ENCODE results near the gene TGFA.

TGFA gene

DNA sequence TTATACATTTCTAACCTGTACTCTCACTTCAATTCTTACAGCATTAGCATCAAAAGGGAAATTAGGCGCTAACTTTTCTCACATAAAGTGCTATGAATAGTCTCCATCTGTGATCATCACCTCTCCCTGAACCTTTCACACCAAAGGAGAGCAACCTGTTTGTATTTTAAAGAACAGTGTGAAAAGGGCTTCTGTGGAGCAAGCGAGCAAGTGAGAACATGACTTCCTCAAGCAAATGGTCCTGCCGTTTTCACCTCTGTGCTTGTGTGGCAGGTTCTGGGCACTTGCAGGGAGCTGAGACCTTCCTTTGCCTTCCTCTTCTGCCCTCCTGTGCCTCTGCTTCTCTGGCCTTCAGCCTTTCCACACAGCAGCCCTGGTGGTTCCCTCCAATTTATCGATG, 51.9 kb downstream of the TGFA start:
- H3K9me3 ChIP-seq (replicated peaks in 1 of 2; ENCODE audit: control insufficient read depth in 2 of 2, insufficient read depth in 1 of 2, low read depth in 1 of 2, low read length in 2 of 2) = no peaks in the 10 kb centered on the region
- WGBS, 2 donors (ENCODE audit: extremely low coverage in 2 of 2, insufficient read length in 2 of 2, insufficient replicate concordance in 1 of 2) = no CpG with 5 or more reads among the region's 4 CpGs
- H2AFZ ChIP-seq (ENCODE audit: low read length) = no peak overlapping the region
- no peak overlapping the region for H4K8ac ChIP-seq (ENCODE audit: low read depth, low read length)
- DNase-seq (ENCODE audit: low spot score) = no peak
- H2BK15ac ChIP-seq (ENCODE audit: low read length) = no peak overlapping the region
- no peak overlapping the region for H3K4me2 ChIP-seq (ENCODE audit: insufficient read depth, low read length, poor library complexity, severe bottlenecking)
- H3K14ac ChIP-seq (ENCODE audit: low read length) = no peak overlapping the region
- H3K27me3 ChIP-seq (ENCODE audit: control insufficient read depth in 3 of 3, insufficient read depth in 3 of 3, low read depth in 1 of 3, low read length in 3 of 3) = peaks cover 0 to 16% (median 0%) of the 10 kb centered on the region in 3 experiments
- H3K36me3 ChIP-seq (replicated peaks in 1 of 2; ENCODE audit: control insufficient read depth in 2 of 2, insufficient read depth in 2 of 2, low read length in 2 of 2) = no peaks in the 10 kb centered on the region
- no peak overlapping the region for H2BK12ac ChIP-seq (ENCODE audit: low read length)
- no peaks in the 10 kb centered on the region for H3K79me1 ChIP-seq (ENCODE audit: low read depth, low read length)
- H3K4me3 ChIP-seq (ENCODE audit: low read length in 2 of 2) = no peak overlapping the region
- H2BK5ac ChIP-seq (ENCODE audit: low read length) = no peak overlapping the region
- H3K9ac ChIP-seq (ENCODE audit: low read depth, low read length, poor library complexity) = no peak overlapping the region
- H3K27ac ChIP-seq (replicated peaks; ENCODE audit: low read length) = no peak overlapping the region
- no peak overlapping the region for H3K23ac ChIP-seq (ENCODE audit: low read depth, low read length, poor library complexity)
- H3K4me1 ChIP-seq (ENCODE audit: control insufficient read depth in 2 of 2, insufficient read depth in 1 of 2, low read depth in 1 of 2, low read length in 2 of 2) = no peaks in the 10 kb centered on the region
- no peak overlapping the region for H4K91ac ChIP-seq (ENCODE audit: low read depth, low read length, poor library complexity)
- no peak overlapping the region for H3K18ac ChIP-seq (ENCODE audit: low read length)
- no peak overlapping the region for H2BK120ac ChIP-seq (ENCODE audit: low read depth, low read length)
- H2AK5ac ChIP-seq (ENCODE audit: low read depth, low read length) = no peak overlapping the region
- no peak overlapping the region for H3K4ac ChIP-seq (ENCODE audit: low read length)

DNA sequence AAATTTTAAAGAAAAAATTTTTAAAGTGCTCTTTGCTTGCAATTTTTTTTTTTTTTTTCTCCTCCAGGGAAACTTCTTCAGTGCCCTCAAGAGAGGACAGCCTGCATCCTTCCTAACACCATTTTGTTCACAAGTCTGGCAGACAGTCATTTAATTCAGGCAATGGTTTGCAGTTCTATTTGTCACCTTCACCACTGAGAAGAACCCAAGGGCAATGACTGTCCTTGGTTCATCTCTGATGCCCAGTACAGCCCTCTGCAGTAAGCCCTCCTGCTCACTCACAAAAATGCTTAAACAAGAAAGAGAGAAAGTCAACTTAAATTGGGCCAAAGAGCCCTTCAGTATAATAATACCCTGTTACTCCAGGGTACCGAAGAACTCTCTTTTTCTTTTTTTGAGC, 52.4 kb downstream of the TGFA start:
- Histone ChIP-seq H2AFZ (ENCODE audit: low read length) (no peak overlapping the region), H2AK5ac (ENCODE audit: low read depth, low read length) (no peak overlapping the region), H3K18ac (ENCODE audit: low read length) (no peak overlapping the region), H3K36me3 (replicated peaks in 1 of 2; ENCODE audit: control insufficient read depth in 2 of 2, insufficient read depth in 2 of 2, low read length in 2 of 2) (no peaks in the 10 kb centered on the region), H3K4me2 (ENCODE audit: insufficient read depth, low read length, poor library complexity, severe bottlenecking) (no peak overlapping the region), H2BK120ac (ENCODE audit: low read depth, low read length) (no peak overlapping the region), H3K4ac (ENCODE audit: low read length) (no peak overlapping the region), H4K91ac (ENCODE audit: low read depth, low read length, poor library complexity) (no peak overlapping the region), H2BK15ac (ENCODE audit: low read length) (no peak overlapping the region), H2BK5ac (ENCODE audit: low read length) (no peak overlapping the region), H3K9me3 (replicated peaks in 1 of 2; ENCODE audit: control insufficient read depth in 2 of 2, insufficient read depth in 1 of 2, low read depth in 1 of 2, low read length in 2 of 2) (no peaks in the 10 kb centered on the region), H3K27ac (replicated peaks; ENCODE audit: low read length) (no peak overlapping the region), H3K9ac (ENCODE audit: low read depth, low read length, poor library complexity) (no peak overlapping the region), H3K4me3 (ENCODE audit: low read length in 2 of 2) (no peak overlapping the region), H3K27me3 (ENCODE audit: control insufficient read depth in 3 of 3, insufficient read depth in 3 of 3, low read depth in 1 of 3, low read length in 3 of 3) (peaks cover 0 to 19% (median 0%) of the 10 kb centered on the region in 3 experiments), H3K4me1 (ENCODE audit: control insufficient read depth in 2 of 2, insufficient read depth in 1 of 2, low read depth in 1 of 2, low read length in 2 of 2) (no peaks in the 10 kb centered on the region), H3K23ac (ENCODE audit: low read depth, low read length, poor library complexity) (no peak overlapping the region), H3K79me1 (ENCODE audit: low read depth, low read length) (no peaks in the 10 kb centered on the region), H2BK12ac (ENCODE audit: low read length) (no peak overlapping the region), H4K8ac (ENCODE audit: low read depth, low read length) (no peak overlapping the region), H3K14ac (ENCODE audit: low read length) (no peak overlapping the region)
- no CpG with 5 or more reads among the region's 1 CpG for WGBS, 2 donors (ENCODE audit: extremely low coverage in 2 of 2, insufficient read length in 2 of 2, insufficient replicate concordance in 1 of 2)
- no peak for DNase-seq (ENCODE audit: low spot score)

DNA sequence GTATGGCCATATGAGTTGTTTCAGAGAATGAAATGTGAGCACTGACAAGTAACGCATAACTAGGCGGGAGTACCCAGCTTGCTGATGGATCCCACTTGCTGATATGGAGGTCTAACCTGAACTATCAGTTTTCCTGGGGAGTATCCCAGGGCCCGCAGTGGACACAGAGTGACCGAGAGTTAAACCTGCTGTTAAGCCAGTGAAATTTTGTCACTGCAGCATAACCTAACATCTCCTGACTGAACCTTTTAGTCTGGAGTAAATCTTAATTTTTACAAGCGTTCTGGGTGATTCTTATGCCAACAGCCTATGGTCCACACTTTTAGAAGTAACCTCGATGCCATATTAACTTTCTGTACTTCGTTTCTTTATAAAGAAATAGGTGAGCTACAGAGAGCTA, 54.4 kb downstream of the TGFA start:
- H3K9ac ChIP-seq (ENCODE audit: low read depth, low read length, poor library complexity) = no peak overlapping the region
- no peak overlapping the region for H3K27ac ChIP-seq (replicated peaks; ENCODE audit: low read length)
- H3K14ac ChIP-seq (ENCODE audit: low read length) = no peak overlapping the region
- H3K4me3 ChIP-seq (ENCODE audit: low read length in 2 of 2) = no peak overlapping the region
- peaks cover 0 to 11% (median 0%) of the 10 kb centered on the region in 3 experiments for H3K27me3 ChIP-seq (ENCODE audit: control insufficient read depth in 3 of 3, insufficient read depth in 3 of 3, low read depth in 1 of 3, low read length in 3 of 3)
- no peak for DNase-seq (ENCODE audit: low spot score)
- no peak overlapping the region for H3K4ac ChIP-seq (ENCODE audit: low read length)
- H2BK5ac ChIP-seq (ENCODE audit: low read length) = no peak overlapping the region
- H2BK15ac ChIP-seq (ENCODE audit: low read length) = no peak overlapping the region
- no peaks in the 10 kb centered on the region for H3K36me3 ChIP-seq (replicated peaks in 1 of 2; ENCODE audit: control insufficient read depth in 2 of 2, insufficient read depth in 2 of 2, low read length in 2 of 2)
- H2BK12ac ChIP-seq (ENCODE audit: low read length) = no peak overlapping the region
- no peak overlapping the region for H2AFZ ChIP-seq (ENCODE audit: low read length)
- H3K4me2 ChIP-seq (ENCODE audit: insufficient read depth, low read length, poor library complexity, severe bottlenecking) = no peak overlapping the region
- no peaks in the 10 kb centered on the region for H3K79me1 ChIP-seq (ENCODE audit: low read depth, low read length)
- H4K8ac ChIP-seq (ENCODE audit: low read depth, low read length) = no peak overlapping the region
- H3K9me3 ChIP-seq (replicated peaks in 1 of 2; ENCODE audit: control insufficient read depth in 2 of 2, insufficient read depth in 1 of 2, low read depth in 1 of 2, low read length in 2 of 2) = no peaks in the 10 kb centered on the region
- WGBS, 2 donors (ENCODE audit: extremely low coverage in 2 of 2, insufficient read length in 2 of 2, insufficient replicate concordance in 1 of 2) = no CpG with 5 or more reads among the region's 7 CpGs
- no peak overlapping the region for H3K18ac ChIP-seq (ENCODE audit: low read length)
- H3K4me1 ChIP-seq (ENCODE audit: control insufficient read depth in 2 of 2, insufficient read depth in 1 of 2, low read depth in 1 of 2, low read length in 2 of 2) = no peaks in the 10 kb centered on the region
- no peak overlapping the region for H2AK5ac ChIP-seq (ENCODE audit: low read depth, low read length)
- no peak overlapping the region for H2BK120ac ChIP-seq (ENCODE audit: low read depth, low read length)
- H3K23ac ChIP-seq (ENCODE audit: low read depth, low read length, poor library complexity) = no peak overlapping the region
- no peak overlapping the region for H4K91ac ChIP-seq (ENCODE audit: low read depth, low read length, poor library complexity)

DNA sequence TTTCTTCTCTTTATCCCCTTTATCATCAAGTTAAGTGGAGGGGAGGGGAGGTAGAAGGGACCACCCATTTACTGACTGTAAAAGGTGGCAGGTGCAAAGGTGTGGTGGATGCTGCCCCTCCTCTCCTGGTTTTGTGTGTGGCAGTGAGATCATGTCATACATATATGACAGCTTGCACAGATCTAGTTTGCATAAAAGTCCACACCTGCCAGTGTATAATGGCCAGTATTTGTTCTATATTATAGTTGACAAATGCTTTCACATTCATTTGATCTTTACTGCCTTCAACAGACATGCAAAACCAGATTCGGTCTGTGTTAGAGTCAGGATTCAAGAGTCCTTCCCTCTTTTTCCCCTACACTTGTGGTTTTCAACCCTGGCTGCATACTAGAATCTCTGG, 55.1 kb downstream of the TGFA start:
- Histone ChIP-seq H3K14ac (ENCODE audit: low read length) (no peak overlapping the region), H2BK120ac (ENCODE audit: low read depth, low read length) (no peak overlapping the region), H3K4ac (ENCODE audit: low read length) (no peak overlapping the region), H3K23ac (ENCODE audit: low read depth, low read length, poor library complexity) (no peak overlapping the region), H3K27me3 (ENCODE audit: control insufficient read depth in 3 of 3, insufficient read depth in 3 of 3, low read depth in 1 of 3, low read length in 3 of 3) (peaks cover 0 to 13% (median 0%) of the 10 kb centered on the region in 3 experiments), H3K4me1 (ENCODE audit: control insufficient read depth in 2 of 2, insufficient read depth in 1 of 2, low read depth in 1 of 2, low read length in 2 of 2) (no peaks in the 10 kb centered on the region), H2BK12ac (ENCODE audit: low read length) (no peak overlapping the region), H2AFZ (ENCODE audit: low read length) (no peak overlapping the region), H2AK5ac (ENCODE audit: low read depth, low read length) (no peak overlapping the region), H3K4me2 (ENCODE audit: insufficient read depth, low read length, poor library complexity, severe bottlenecking) (no peak overlapping the region), H4K91ac (ENCODE audit: low read depth, low read length, poor library complexity) (no peak overlapping the region), H2BK15ac (ENCODE audit: low read length) (no peak overlapping the region), H3K9me3 (replicated peaks in 1 of 2; ENCODE audit: control insufficient read depth in 2 of 2, insufficient read depth in 1 of 2, low read depth in 1 of 2, low read length in 2 of 2) (no peaks in the 10 kb centered on the region), H3K27ac (replicated peaks; ENCODE audit: low read length) (no peak overlapping the region), H3K79me1 (ENCODE audit: low read depth, low read length) (no peaks in the 10 kb centered on the region), H3K4me3 (ENCODE audit: low read length in 2 of 2) (no peak overlapping the region), H4K8ac (ENCODE audit: low read depth, low read length) (no peak overlapping the region), H3K18ac (ENCODE audit: low read length) (no peak overlapping the region), H2BK5ac (ENCODE audit: low read length) (no peak overlapping the region), H3K9ac (ENCODE audit: low read depth, low read length, poor library complexity) (no peak overlapping the region), H3K36me3 (replicated peaks in 1 of 2; ENCODE audit: control insufficient read depth in 2 of 2, insufficient read depth in 2 of 2, low read length in 2 of 2) (no peaks in the 10 kb centered on the region)
- no peak for DNase-seq (ENCODE audit: low spot score)
- no CpG with 5 or more reads among the region's 1 CpG for WGBS, 2 donors (ENCODE audit: extremely low coverage in 2 of 2, insufficient read length in 2 of 2, insufficient replicate concordance in 1 of 2)
